MM.1S (cell line): ENCODE results near the gene ZNF853.
"Not testable (repeated sequence)": the region's sequence is repeated elsewhere in the genome, so short reads cannot be mapped to it uniquely, and the experiment has no call there.

ENCODE experiments used
- DNase-seq: peaks from one replicate; pipeline ENCODE4 v3.0.0-alpha.2; 2015
- H2AFZ ChIP-seq: fragments of 300-600 bp; sonication (generic); 2 replicates; pipeline ENCODE4 v1.6.0; 2016; ENCODE audit warnings: antibody characterized with exemption, low read length
- H3F3A ChIP-seq: fragments of 300-600 bp; sonication (generic); 2 replicates; pipeline ENCODE4 v1.6.1; 2016; ENCODE audit warnings: mild to moderate bottlenecking, antibody characterized with exemption, low read length, moderate library complexity, mixed read lengths; ENCODE audit not compliant: insufficient read depth
- H3K27ac ChIP-seq: fragments of 300-600 bp; sonication (generic); 2 replicates; pipeline ENCODE4 v1.5.1; 2016; ENCODE audit warnings: mild to moderate bottlenecking, low read length
- H3K27me3 ChIP-seq: fragments of 300-600 bp; sonication (generic); replicated peaks from 2 replicates; pipeline ENCODE4 v1.6.0; 2016; ENCODE audit warnings: low read length; ENCODE audit not compliant: insufficient read depth
- H3K36me3 ChIP-seq: fragments of 300-600 bp; sonication (generic); replicated peaks from 2 replicates; pipeline ENCODE4 v1.6.1; 2016; ENCODE audit warnings: mild to moderate bottlenecking, low read length, mixed read lengths; ENCODE audit not compliant: insufficient read depth
- H3K4me1 ChIP-seq: fragments of 300-600 bp; sonication (generic); 2 replicates; pipeline ENCODE4 v1.6.1; 2016; ENCODE audit warnings: low read length, mixed read lengths
- H3K4me2 ChIP-seq: fragments of 300-600 bp; sonication (generic); 2 replicates; pipeline ENCODE4 v1.6.0; 2016; ENCODE audit warnings: low read depth, low read length
- H3K4me3 ChIP-seq: fragments of 300-600 bp; sonication (generic); 2 replicates; pipeline ENCODE4 v1.5.1; 2016; ENCODE audit warnings: low read length, mixed read lengths
- H3K79me2 ChIP-seq: fragments of 300-600 bp; sonication (generic); 2 replicates; pipeline ENCODE4 v1.6.1; 2016; ENCODE audit warnings: mixed run types, low read length, mixed read lengths
- H3K9ac ChIP-seq: fragments of 300-600 bp; sonication (generic); 2 replicates; pipeline ENCODE4 v1.6.1; 2016; ENCODE audit warnings: low read length, mixed read lengths
- H3K9me2 ChIP-seq: fragments of 300-600 bp; sonication (generic); replicated peaks from 2 replicates; pipeline ENCODE4 v1.6.1; 2016; ENCODE audit warnings: mild to moderate bottlenecking, low read length, mixed read lengths; ENCODE audit not compliant: insufficient read depth
- H3K9me3 ChIP-seq: fragments of 300-600 bp; sonication (generic); replicated peaks from 2 replicates; pipeline ENCODE4 v1.6.1; 2016; ENCODE audit warnings: mild to moderate bottlenecking, low read length, mixed read lengths; ENCODE audit not compliant: insufficient read depth
- H4K20me1 ChIP-seq: fragments of 300-600 bp; sonication (generic); 2 replicates; pipeline ENCODE4 v1.6.1; 2016; ENCODE audit warnings: mild to moderate bottlenecking, low read length, moderate library complexity, mixed read lengths; ENCODE audit not compliant: insufficient read depth
- EZH2 ChIP-seq: fragments of 300-600 bp; sonication (generic); optimal IDR thresholded peaks from 2 replicates; pipeline ENCODE3; 2017; ENCODE audit warnings: low read depth, mild to moderate bottlenecking, antibody characterized with exemption, low read length, mixed read lengths
- EZH2phosphoT487 ChIP-seq: fragments of 300-600 bp; sonication (generic); IDR thresholded peaks from 2 replicates; pipeline ENCODE4 v1.6.1; 2018; ENCODE audit warnings: antibody characterized with exemption, low read length
- TF ChIP-seq, protein P1 (sequence below): fragments of 300-600 bp; sonication (generic); IDR thresholded peaks from 2 replicates; pipeline ENCODE4 v1.5.1; 2016; ENCODE audit warnings: antibody characterized with exemption, low read length, mixed read lengths

ZNF853 gene

GRCh38 chr7:6630007-6630849 lies 14.8 kb downstream of the ZNF853 start:
- TF ChIP-seq EZH2 (no peak), EZH2phosphoT487 (no peak)
- TF ChIP-seq, protein P1, sequence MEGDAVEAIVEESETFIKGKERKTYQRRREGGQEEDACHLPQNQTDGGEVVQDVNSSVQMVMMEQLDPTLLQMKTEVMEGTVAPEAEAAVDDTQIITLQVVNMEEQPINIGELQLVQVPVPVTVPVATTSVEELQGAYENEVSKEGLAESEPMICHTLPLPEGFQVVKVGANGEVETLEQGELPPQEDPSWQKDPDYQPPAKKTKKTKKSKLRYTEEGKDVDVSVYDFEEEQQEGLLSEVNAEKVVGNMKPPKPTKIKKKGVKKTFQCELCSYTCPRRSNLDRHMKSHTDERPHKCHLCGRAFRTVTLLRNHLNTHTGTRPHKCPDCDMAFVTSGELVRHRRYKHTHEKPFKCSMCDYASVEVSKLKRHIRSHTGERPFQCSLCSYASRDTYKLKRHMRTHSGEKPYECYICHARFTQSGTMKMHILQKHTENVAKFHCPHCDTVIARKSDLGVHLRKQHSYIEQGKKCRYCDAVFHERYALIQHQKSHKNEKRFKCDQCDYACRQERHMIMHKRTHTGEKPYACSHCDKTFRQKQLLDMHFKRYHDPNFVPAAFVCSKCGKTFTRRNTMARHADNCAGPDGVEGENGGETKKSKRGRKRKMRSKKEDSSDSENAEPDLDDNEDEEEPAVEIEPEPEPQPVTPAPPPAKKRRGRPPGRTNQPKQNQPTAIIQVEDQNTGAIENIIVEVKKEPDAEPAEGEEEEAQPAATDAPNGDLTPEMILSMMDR, result no peak
- H3K36me3 ChIP-seq, result no peaks in the 10 kb centered on the region
- H3K27me3 ChIP-seq, result no peaks in the 10 kb centered on the region
- H3F3A ChIP-seq, result no peaks in the 10 kb centered on the region
- H3K9ac ChIP-seq, result no peak overlapping the region
- H3K4me2 ChIP-seq, result no peak overlapping the region
- DNase-seq, result no peak
- H4K20me1 ChIP-seq, result no peaks in the 10 kb centered on the region
- H3K4me1 ChIP-seq, result no peaks in the 10 kb centered on the region
- no peak overlapping the region for H3K27ac ChIP-seq
- no peaks in the 10 kb centered on the region for H3K9me2 ChIP-seq
- no peak overlapping the region for H2AFZ ChIP-seq
- no peaks in the 10 kb centered on the region for H3K79me2 ChIP-seq
- H3K4me3 ChIP-seq, result no peak overlapping the region
- no peaks in the 10 kb centered on the region for H3K9me3 ChIP-seq

DNA sequence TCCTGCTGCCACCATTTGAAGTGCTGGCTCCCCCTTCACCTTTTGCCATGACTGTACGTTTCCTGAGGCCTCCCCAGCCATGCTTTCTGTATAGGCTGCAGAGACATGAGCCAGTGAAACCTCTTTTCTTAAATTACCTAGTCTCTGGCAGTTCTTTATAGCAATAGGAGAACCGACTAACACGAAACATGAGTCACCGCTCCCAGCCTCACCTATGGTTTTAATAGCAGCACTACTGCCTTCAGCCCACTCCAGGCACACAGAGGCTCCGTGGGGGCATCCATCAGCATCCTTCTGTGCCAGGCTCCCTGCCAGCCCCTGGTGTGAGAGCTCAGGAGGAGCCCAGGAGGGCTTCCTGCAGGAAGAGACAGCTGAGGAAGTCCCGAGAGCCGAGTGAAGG lies 16.2 kb downstream of the ZNF853 start:
- Histone ChIP-seq H3K36me3 (no peaks in the 10 kb centered on the region), H3K9ac (no peak overlapping the region), H3K79me2 (no peaks in the 10 kb centered on the region), H3K27ac (no peak overlapping the region), H3K4me2 (no peak overlapping the region), H3K9me2 (no peaks in the 10 kb centered on the region), H3K4me3 (no peak overlapping the region), H4K20me1 (no peaks in the 10 kb centered on the region), H3K27me3 (no peaks in the 10 kb centered on the region), H3F3A (no peaks in the 10 kb centered on the region), H2AFZ (no peak overlapping the region), H3K9me3 (no peaks in the 10 kb centered on the region), H3K4me1 (no peaks in the 10 kb centered on the region)
- no peak for TF ChIP-seq EZH2
- no peak for TF ChIP-seq EZH2phosphoT487
- TF ChIP-seq, protein P1, result no peak
- DNase-seq, result no peak

- Histone ChIP-seq H3K27ac (no peak overlapping the region), H3K4me1 (no peaks in the 10 kb centered on the region), H3K36me3 (no peaks in the 10 kb centered on the region), H3K9ac (no peak overlapping the region), H3K27me3 (no peaks in the 10 kb centered on the region), H3K4me2 (no peak overlapping the region), H3K4me3 (no peak overlapping the region), H3K79me2 (peaks cover 17% of the 10 kb centered on the region), H4K20me1 (no peaks in the 10 kb centered on the region), H3K9me2 (no peaks in the 10 kb centered on the region), H2AFZ (no peak overlapping the region), H3F3A (no peaks in the 10 kb centered on the region), H3K9me3 (no peaks in the 10 kb centered on the region)
- TF ChIP-seq, protein P1, result no peak
- no peak for TF ChIP-seq EZH2
- no peak for TF ChIP-seq EZH2phosphoT487
- no peak for DNase-seq
These were observed 18.6 kb downstream of the ZNF853 start for GRCh38 chr7:6634021-6634420.

DNA sequence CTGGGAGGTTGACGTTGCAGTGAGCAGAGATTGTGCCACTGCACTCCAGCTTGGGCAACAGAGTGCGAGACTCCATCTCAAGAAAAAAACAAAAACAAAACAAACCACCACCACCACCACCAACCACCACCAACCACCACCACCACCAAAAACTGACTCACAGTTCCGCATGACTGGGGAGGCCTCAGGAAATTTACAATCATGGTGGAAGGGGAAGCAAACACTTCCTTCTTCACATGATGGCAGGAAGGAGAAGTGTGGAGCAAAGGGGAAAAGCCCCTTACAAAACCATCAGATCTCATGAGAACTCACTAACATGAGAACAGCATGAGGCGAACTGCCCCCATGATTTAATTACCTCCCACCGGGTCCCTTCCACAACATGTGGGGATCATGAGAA lies 19.6 kb downstream of the ZNF853 start:
- not testable (repeated sequence) for H3F3A ChIP-seq, H3K27me3 ChIP-seq, H2AFZ ChIP-seq, DNase-seq, H3K9me2 ChIP-seq, H3K9ac ChIP-seq, H3K27ac ChIP-seq, H3K4me3 ChIP-seq, H3K4me1 ChIP-seq, H3K36me3 ChIP-seq, H3K9me3 ChIP-seq, H4K20me1 ChIP-seq, H3K4me2 ChIP-seq
- H3K79me2 ChIP-seq, result peaks cover 24% of the 10 kb centered on the region
